OCI-LY3 (cell line): ENCODE measurements around the gene CEP20.
A peak's percentile ranks its signal among the peaks of the same experiment; 100 is the strongest.

ENCODE experiments used
- H2AFZ ChIP-seq: fragments of 200-600, 300-600 bp; shearing (Covaris generic); 2 replicates; pipeline ENCODE4 v1.6.0; 2014; ENCODE audit warnings: antibody characterized with exemption, low read depth, low read length
- H3K27ac ChIP-seq: fragments of 200-600, 300-600 bp; sonication (generic); 2 replicates; pipeline ENCODE4 v1.5.1; 2014; ENCODE audit warnings: mild to moderate bottlenecking, low read length, moderate library complexity, mixed read lengths
- H3K27me3 ChIP-seq: fragments of 200-600, 300-600 bp; sonication (generic); 2 replicates; pipeline ENCODE4 v1.6.1; 2014; ENCODE audit warnings: low read depth, low read length, mixed read lengths
- H3K36me3 ChIP-seq: fragments of 200-600, 300-600 bp; sonication (generic); replicated peaks from 2 replicates; pipeline ENCODE3; 2014; ENCODE audit warnings: low read depth, low read length, mixed read lengths
- H3K4me1 ChIP-seq: fragments of 300-600, 200-600 bp; sonication (generic); 2 replicates; pipeline ENCODE4 v1.6.1; 2014; ENCODE audit warnings: low read length, mixed read lengths
- H3K4me2 ChIP-seq: fragments of 200-600, 300-600 bp; sonication (generic); 2 replicates; pipeline ENCODE4 v1.6.1; 2014; ENCODE audit warnings: low read length, mixed read lengths
- H3K4me3 ChIP-seq: fragments of 300-600, 200-600 bp; sonication (generic); 2 replicates; pipeline ENCODE4 v1.5.1; 2014; ENCODE audit warnings: antibody characterized with exemption, mild to moderate bottlenecking, low read length, moderate library complexity
- H3K79me2 ChIP-seq: fragments of 300-600, 200-600 bp; shearing (Covaris generic); 2 replicates; pipeline ENCODE4 v1.6.1; 2014; ENCODE audit warnings: mild to moderate bottlenecking, low read length, mixed read lengths
- H3K9ac ChIP-seq: fragments of 300-600, 200-600 bp; shearing (Covaris generic); 2 replicates; pipeline ENCODE4 v1.6.0; 2014; ENCODE audit warnings: mild to moderate bottlenecking, low read length, moderate library complexity
- H3K9me3 ChIP-seq: fragments of 200-600, 300-600 bp; shearing (Covaris generic); 2 replicates; pipeline ENCODE4 v1.6.1; 2014; ENCODE audit warnings: low read length, mixed read lengths; ENCODE audit not compliant: insufficient read depth
- H4K20me1 ChIP-seq: fragments of 200-600, 300-600 bp; sonication (generic); 2 replicates; pipeline ENCODE4 v1.6.1; 2016; ENCODE audit warnings: low read length, mixed read lengths; ENCODE audit not compliant: insufficient read depth
- CTCF ChIP-seq: fragments of 200-600, 300-600 bp; sonication (generic); IDR thresholded peaks from 2 replicates; pipeline ENCODE4 v1.5.1; 2014; ENCODE audit warnings: antibody characterized with exemption, low read length, low read depth
- EZH2phosphoT487 ChIP-seq: fragments of 200-600 bp; shearing (Covaris generic); IDR thresholded peaks from 2 replicates; pipeline ENCODE4 v1.6.1; 2018; ENCODE audit warnings: antibody characterized with exemption, mixed run types, low read depth

CEP20 gene

GRCh38 chr16:15913046-15913698 is 24.8 kb upstream of the CEP20 start:
- no peak overlapping the region for H2AFZ ChIP-seq
- H3K4me2 ChIP-seq: no peak overlapping the region
- H3K27ac ChIP-seq: no peak overlapping the region

DNA sequence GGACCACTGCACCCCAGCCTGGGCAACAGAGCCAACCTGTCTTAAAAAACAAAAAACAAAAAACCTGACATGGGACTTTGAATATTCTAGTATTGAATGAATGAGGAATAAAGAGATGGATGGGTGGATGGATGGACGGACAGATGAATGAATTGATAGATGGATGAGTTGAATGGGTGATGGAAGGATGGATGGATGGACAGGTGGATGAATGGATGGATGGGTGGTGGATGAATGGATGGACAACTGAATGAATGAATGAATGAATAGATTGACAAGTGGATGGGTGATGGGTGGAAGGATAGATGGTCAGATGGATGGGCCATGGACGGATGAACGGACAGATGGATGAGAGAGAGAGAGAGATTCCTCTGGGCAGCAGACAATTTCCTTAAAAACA is 22.8 kb upstream of the CEP20 start:
- TF ChIP-seq CTCF (no peak), EZH2phosphoT487 (no peak)
- Histone ChIP-seq H4K20me1 (no peaks in the 10 kb centered on the region), H3K27me3 (no peaks in the 10 kb centered on the region), H2AFZ (no peak overlapping the region), H3K4me3 (no peak overlapping the region), H3K4me1 (peaks cover 10% of the 10 kb centered on the region), H3K27ac (no peak overlapping the region), H3K79me2 (no peaks in the 10 kb centered on the region), H3K9ac (no peak overlapping the region), H3K4me2 (no peak overlapping the region), H3K9me3 (no peaks in the 10 kb centered on the region), H3K36me3 (no peaks in the 10 kb centered on the region)

More at GRCh38 chr16:15913046-15913698, 24.8 kb upstream of the CEP20 start:
- Histone ChIP-seq H4K20me1 (no peaks in the 10 kb centered on the region), H3K79me2 (no peaks in the 10 kb centered on the region), H3K4me3 (no peak overlapping the region), H3K4me1 (peaks cover 5% of the 10 kb centered on the region; the same call in 1 of the 2 replicates), H3K27me3 (no peaks in the 10 kb centered on the region), H3K9me3 (no peaks in the 10 kb centered on the region), H3K36me3 (no peaks in the 10 kb centered on the region), H3K9ac (no peak overlapping the region)
- TF ChIP-seq EZH2phosphoT487 (no peak), CTCF (no peak)

DNA sequence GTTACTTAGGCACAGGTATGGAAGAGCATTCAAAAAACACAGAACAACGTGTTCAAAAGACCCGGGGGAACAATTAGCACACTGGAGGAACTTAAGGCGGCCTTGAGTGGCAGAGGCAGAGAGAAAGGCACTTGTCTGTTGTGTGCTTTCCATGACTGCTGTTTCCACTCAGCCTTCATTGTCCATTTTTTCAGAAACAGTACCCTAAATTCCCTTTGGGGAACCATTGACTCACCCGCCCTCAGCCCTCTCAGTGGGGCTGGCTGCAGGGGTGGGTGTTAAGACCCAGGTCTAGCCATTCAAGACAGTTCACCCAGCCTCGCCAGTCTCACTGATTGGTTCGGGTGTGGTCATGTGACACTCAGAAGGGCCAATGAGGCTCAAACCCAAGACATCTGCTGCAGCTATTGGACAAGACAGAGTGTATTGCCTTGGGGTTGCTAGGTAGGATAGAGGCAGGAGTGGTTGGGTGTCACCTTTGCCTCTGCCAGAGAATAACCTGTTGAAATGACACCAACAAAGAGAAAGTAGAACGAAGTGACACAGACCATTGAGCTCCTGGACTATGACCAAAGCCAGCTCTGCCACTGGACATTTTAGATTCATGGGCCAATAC is 19.6 kb upstream of the CEP20 start:
- H2AFZ ChIP-seq: peak overlapping the region; percentile 99
- peaks cover 10% of the 10 kb centered on the region for H3K4me1 ChIP-seq
- no peaks in the 10 kb centered on the region for H3K36me3 ChIP-seq
- no peaks in the 10 kb centered on the region for H3K27me3 ChIP-seq
- peak overlapping the region; percentile 75 for H3K4me3 ChIP-seq
- H3K9ac ChIP-seq: peak overlapping the region; percentile 54
- H3K9me3 ChIP-seq: no peaks in the 10 kb centered on the region
- no peaks in the 10 kb centered on the region for H3K79me2 ChIP-seq
- H3K4me2 ChIP-seq: peak overlapping the region; percentile 79
- peak overlapping the region; percentile 21; the same call in 1 of the 2 replicates for H3K27ac ChIP-seq
- no peaks in the 10 kb centered on the region for H4K20me1 ChIP-seq
- TF ChIP-seq EZH2phosphoT487 (no peak), CTCF (no peak)

DNA sequence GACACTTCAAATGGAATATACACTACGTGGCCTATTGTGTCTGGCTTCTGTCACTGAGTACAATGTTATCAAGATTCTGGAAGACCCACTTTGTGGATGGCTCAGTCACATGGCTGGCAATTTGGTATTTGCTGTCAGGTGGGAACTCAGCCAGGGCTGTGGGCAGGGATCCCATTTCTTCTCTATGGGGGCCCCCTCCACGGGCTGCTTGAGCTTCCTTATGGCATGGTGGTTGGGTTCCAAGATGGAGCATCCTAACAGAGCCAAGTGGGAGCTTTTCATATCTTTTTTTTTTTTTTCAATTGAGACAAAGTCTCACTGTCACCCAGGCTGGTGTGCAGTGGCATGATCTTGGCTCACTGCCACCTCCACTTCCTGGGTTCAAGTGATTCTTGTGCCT is 18.0 kb upstream of the CEP20 start:
- Histone ChIP-seq H3K4me2 (no peak overlapping the region), H2AFZ (no peak overlapping the region), H3K36me3 (no peaks in the 10 kb centered on the region), H3K4me3 (no peak overlapping the region), H3K27me3 (no peaks in the 10 kb centered on the region), H4K20me1 (no peaks in the 10 kb centered on the region), H3K4me1 (peaks cover 10% of the 10 kb centered on the region), H3K9ac (no peak overlapping the region), H3K9me3 (no peaks in the 10 kb centered on the region), H3K27ac (no peak overlapping the region), H3K79me2 (no peaks in the 10 kb centered on the region)
- TF ChIP-seq CTCF (no peak), EZH2phosphoT487 (no peak)
